ENCODE results near the gene SMIM35.

Gene SMIM35

DNA sequence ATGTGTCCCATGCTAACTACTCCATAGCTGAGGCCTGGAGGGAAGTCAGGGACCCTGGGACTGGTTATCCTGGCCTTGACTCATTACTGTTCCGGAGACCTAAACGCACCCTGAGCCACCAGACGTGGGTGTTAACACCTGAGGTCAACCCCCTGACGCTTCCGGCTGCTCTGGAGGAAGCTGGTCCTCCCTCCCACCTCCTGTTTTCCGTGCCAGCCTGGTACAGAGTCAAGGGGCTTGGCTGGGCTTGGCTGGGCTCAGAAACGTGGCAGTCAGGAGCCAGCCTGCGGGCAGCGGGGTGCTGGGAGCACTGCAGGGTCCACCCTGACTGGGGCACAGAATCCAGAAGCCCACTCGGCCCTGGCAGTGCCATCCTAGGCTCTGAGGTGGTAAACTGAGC, 7.3 kb downstream of the SMIM35 start:
- POLR2A ChIA-PET: no interaction called here
- TF ChIP-seq HDGF (IDR thresholded peaks at IDR 0.05; ENCODE audit: borderline replicate concordance) (no peak), TARDBP (IDR thresholded peaks at IDR 0.05) (no peak), FOXM1 (IDR thresholded peaks at IDR 0.05; ENCODE audit: borderline replicate concordance) (no peak), NFRKB (IDR thresholded peaks at IDR 0.05) (no peak), ARNT (IDR thresholded peaks at IDR 0.05) (no peak), BHLHE40 (IDR thresholded peaks at IDR 0.05; ENCODE audit: borderline replicate concordance) (no peak)
- DNase-seq (ENCODE audit: extremely low spot score): no peak
- CTCF ChIA-PET: no interaction called here

DNA sequence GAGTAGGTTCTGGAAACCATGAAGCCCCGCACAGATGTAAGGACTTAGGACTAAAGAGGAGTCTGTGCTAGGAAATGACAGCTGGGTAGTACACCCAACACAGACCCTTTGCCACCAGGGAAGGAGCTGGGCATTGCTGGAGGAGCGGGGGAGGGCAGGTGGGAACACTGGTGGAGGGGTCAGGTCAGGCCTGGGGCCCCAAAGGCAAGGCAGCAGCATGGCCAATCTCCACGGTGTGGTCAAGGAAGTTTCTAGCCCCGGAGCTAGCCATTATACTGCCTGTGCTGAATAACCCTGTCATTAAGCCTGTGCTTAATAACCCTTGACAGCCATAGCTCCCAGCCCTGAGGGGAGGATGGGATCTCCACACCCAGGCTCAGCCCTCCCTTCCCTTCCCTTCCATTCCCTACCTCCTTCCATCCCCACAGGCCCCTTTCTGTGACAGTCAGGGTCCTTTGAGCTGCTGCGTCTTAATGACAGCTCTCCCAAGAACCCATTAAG, 7.8 kb downstream of the SMIM35 start:
- TF ChIP-seq LEF1 (IDR thresholded peaks at IDR 0.05; ENCODE audit: borderline replicate concordance) (no peak), CTBP1 (IDR thresholded peaks at IDR 0.05; ENCODE audit: borderline replicate concordance) (no peak), ARNT (IDR thresholded peaks at IDR 0.05) (no peak), HDGF (IDR thresholded peaks at IDR 0.05; ENCODE audit: borderline replicate concordance) (no peak), ZNF384 (IDR thresholded peaks at IDR 0.05) (no peak), SP1 (IDR thresholded peaks at IDR 0.05) (no peak), L3MBTL2 (conservative IDR thresholded peaks at IDR 0.05) (no peak), FOXA1 (IDR thresholded peaks at IDR 0.05) (no peak), SUZ12 (IDR thresholded peaks at IDR 0.05) (no peak), BHLHE40 (IDR thresholded peaks at IDR 0.05; ENCODE audit: borderline replicate concordance) (no peak), FOXM1 (IDR thresholded peaks at IDR 0.05; ENCODE audit: borderline replicate concordance) (no peak), FOXK2 (IDR thresholded peaks at IDR 0.05) (no peak), TARDBP (IDR thresholded peaks at IDR 0.05) (no peak), ELF4 (IDR thresholded peaks at IDR 0.05) (no peak), NFRKB (IDR thresholded peaks at IDR 0.05) (no peak)
- TF ChIP-seq, protein P1, sequence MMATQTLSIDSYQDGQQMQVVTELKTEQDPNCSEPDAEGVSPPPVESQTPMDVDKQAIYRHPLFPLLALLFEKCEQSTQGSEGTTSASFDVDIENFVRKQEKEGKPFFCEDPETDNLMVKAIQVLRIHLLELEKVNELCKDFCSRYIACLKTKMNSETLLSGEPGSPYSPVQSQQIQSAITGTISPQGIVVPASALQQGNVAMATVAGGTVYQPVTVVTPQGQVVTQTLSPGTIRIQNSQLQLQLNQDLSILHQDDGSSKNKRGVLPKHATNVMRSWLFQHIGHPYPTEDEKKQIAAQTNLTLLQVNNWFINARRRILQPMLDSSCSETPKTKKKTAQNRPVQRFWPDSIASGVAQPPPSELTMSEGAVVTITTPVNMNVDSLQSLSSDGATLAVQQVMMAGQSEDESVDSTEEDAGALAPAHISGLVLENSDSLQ (IDR thresholded peaks at IDR 0.05): no peak
- ChIA-PET POLR2A (no interaction called here), CTCF (no interaction called here)
- DNase-seq (ENCODE audit: extremely low spot score): no peak

DNA sequence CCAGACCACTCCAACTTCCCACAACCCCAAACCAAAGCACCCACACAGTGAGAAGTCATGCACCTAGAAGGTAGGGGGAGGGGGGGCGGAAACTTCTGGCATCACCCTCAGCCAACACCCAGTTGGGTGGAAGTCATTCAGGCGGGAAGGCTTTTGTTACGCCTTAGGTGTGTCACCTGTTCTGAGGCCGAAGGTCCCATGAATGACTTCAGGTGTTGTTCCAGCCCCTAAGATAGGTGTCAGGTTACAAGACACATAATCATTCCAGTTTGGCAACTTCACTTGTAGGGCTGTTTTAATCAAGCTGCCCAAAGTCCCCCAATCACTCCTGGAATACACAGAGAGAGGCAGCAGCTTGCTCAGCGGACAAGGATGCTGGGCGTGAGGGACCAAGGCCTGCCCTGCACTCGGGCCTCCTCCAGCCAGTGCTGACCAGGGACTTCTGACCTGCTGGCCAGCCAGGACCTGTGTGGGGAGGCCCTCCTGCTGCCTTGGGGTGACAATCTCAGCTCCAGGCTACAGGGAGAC, 9.9 kb downstream of the SMIM35 start, which contains the start of gene TMPRSS4:
TSS of gene TMPRSS4 (plus strand) at position 325 of the 528 bp plus-strand sequence. CDS start 225 bp downstream, outside the sequence.
- no peak for DNase-seq (ENCODE audit: extremely low spot score)
- TF ChIP-seq FOXM1 (IDR thresholded peaks at IDR 0.05; ENCODE audit: borderline replicate concordance) (no peak), ELF4 (IDR thresholded peaks at IDR 0.05) (no peak), TARDBP (IDR thresholded peaks at IDR 0.05) (no peak), NFRKB (IDR thresholded peaks at IDR 0.05) (no peak), LEF1 (IDR thresholded peaks at IDR 0.05; ENCODE audit: borderline replicate concordance) (no peak), HDGF (IDR thresholded peaks at IDR 0.05; ENCODE audit: borderline replicate concordance) (no peak), SUZ12 (IDR thresholded peaks at IDR 0.05) (no peak), ARNT (IDR thresholded peaks at IDR 0.05) (no peak), BHLHE40 (IDR thresholded peaks at IDR 0.05; ENCODE audit: borderline replicate concordance) (no peak), ZNF384 (IDR thresholded peaks at IDR 0.05) (no peak), L3MBTL2 (conservative IDR thresholded peaks at IDR 0.05) (no peak), CTBP1 (IDR thresholded peaks at IDR 0.05; ENCODE audit: borderline replicate concordance) (no peak), FOXA1 (IDR thresholded peaks at IDR 0.05) (no peak), FOXK2 (IDR thresholded peaks at IDR 0.05) (no peak), SP1 (IDR thresholded peaks at IDR 0.05) (no peak)
- TF ChIP-seq, protein P1 (IDR thresholded peaks at IDR 0.05): no peak
- CTCF ChIA-PET: no interaction called here
- POLR2A ChIA-PET: no interaction called here

DNA sequence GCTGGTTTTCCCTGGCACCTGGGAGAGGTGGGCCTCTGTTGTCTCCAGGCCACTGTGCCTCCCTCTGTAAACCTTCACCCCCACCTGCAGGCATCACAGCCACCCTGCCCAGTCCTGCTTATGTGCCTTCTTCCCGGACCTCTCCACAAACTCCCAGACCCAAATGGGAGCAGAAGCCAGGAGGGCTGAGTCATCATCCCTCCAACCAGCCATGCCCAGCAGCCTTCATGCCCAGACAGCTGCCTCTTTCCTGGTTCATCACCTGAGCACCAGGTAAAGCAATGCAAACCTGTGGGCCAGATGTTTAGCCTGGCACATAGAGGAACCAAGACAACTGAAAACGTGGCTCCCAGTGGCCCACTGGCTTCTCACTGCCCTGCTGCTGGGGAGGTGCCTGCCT, 12.0 kb downstream of the SMIM35 start:
- POLR2A ChIA-PET: no interaction called here

DNA sequence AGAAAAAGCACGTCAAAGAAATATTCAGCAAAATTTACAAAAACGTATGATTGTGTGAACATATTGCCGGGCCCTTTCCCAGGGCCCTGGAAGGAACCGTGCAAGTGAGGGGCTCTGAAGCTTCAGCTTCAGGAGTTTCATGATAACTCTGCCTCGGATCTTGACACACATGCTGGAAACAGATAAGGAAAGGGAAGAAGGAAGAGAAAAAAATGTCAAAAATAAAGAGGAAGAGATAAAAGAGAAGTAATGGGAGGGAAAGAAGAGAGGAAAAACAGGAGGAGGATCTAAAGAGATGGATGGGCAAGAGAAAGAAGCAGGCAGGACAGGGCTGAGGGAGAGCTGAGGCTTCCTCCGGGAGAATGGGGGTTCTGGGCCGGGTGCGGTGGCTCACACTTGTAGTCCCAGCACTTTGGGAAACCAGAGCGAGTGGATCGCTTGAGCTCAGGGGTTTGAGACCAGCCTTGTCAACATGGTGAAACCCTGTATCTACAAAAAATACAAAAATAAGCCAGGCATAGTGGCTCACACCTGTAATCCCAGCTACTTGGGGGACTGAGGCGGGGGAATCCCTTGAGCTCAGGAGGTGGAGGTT, 12.6 kb downstream of the SMIM35 start:
- DNase-seq (ENCODE audit: extremely low spot score): no peak
- CTCF ChIA-PET: interaction anchor here (0.6 kb wide), 1 partner anchor 19 kb away, joined by 4 read pairs; no protein-coding TSS in a partner anchor
- TF ChIP-seq BHLHE40 (IDR thresholded peaks at IDR 0.05; ENCODE audit: borderline replicate concordance): no peak
- no peak for TF ChIP-seq CTBP1 (IDR thresholded peaks at IDR 0.05; ENCODE audit: borderline replicate concordance)
- POLR2A ChIA-PET: no interaction called here

More for the DNA sequence above, 12.0 kb downstream of the SMIM35 start:
- CTCF ChIA-PET: no interaction called here
- TF ChIP-seq NFRKB (IDR thresholded peaks at IDR 0.05): no peak
- no peak for TF ChIP-seq CTBP1 (IDR thresholded peaks at IDR 0.05; ENCODE audit: borderline replicate concordance)
- TF ChIP-seq BHLHE40 (IDR thresholded peaks at IDR 0.05; ENCODE audit: borderline replicate concordance): no peak
- no peak for TF ChIP-seq FOXA1 (IDR thresholded peaks at IDR 0.05)
- no peak for TF ChIP-seq TARDBP (IDR thresholded peaks at IDR 0.05)
- no peak for TF ChIP-seq FOXK2 (IDR thresholded peaks at IDR 0.05)
- TF ChIP-seq, protein P1 (IDR thresholded peaks at IDR 0.05): no peak
- no peak for TF ChIP-seq LEF1 (IDR thresholded peaks at IDR 0.05; ENCODE audit: borderline replicate concordance)
- no peak for TF ChIP-seq FOXM1 (IDR thresholded peaks at IDR 0.05; ENCODE audit: borderline replicate concordance)
- no peak for TF ChIP-seq ARNT (IDR thresholded peaks at IDR 0.05)
- no peak for TF ChIP-seq SUZ12 (IDR thresholded peaks at IDR 0.05)
- no peak for DNase-seq (ENCODE audit: extremely low spot score)

DNA sequence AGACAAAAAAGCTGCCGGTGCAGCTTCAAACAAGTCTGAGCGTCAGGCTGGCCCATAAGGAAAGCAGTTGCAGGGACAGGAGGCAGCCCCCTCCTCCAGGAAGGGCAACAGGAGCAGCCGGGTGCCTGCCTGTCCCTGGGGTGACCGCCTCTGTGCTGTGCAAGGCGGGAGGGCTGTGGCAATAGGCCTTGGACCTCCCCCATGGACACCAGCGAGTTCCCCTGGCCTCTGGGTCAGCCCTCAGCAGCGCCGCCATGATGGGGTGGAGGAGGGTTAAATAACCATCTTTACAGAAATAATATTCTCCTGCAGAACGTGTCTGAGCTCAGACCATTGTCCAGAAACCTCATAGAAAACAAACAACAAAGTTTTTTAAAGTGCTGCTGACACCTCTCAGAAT, 13.2 kb downstream of the SMIM35 start:
- CTCF ChIA-PET: interaction anchor here (0.6 kb wide), 1 partner anchor 19 kb away, joined by 4 read pairs; no protein-coding TSS in a partner anchor
- TF ChIP-seq FOXA1 (IDR thresholded peaks at IDR 0.05): no peak
- TF ChIP-seq ARNT (IDR thresholded peaks at IDR 0.05): no peak
- no peak for DNase-seq (ENCODE audit: extremely low spot score)
- POLR2A ChIA-PET: no interaction called here
